HepG2 (cell line): ENCODE measurements around the gene METAP1D. TPM values are rescaled to one million over a fixed set of nuclear protein-coding genes. Genes with fewer than 3 reads are reported as not detected.
A peak's percentile ranks its signal among the peaks of the same experiment; 100 is the strongest.

Source experiments
- ATAC-seq: fragments of 200-7000 bp; cut with Tn5 transposase; 3 replicates; pipeline ENCODE4 v1.9.1; 2020; ENCODE audit warnings: mild to moderate bottlenecking, moderate library complexity
- BruUV-seq: library from RNA; stranded (reverse); fragments of 400-500 nt; replicated peaks from 2 replicates; lab custom pipeline; 2021; lab: Mats Ljungman, UMichigan
- CTCF ChIA-PET: fragments of 300-600 bp; formaldehyde crosslinking; extraction: SDS; loops from one replicate; lab custom pipeline; 2021; ENCODE audit warnings: low total read pairs, inconsistent platforms, low intra/inter-chr PET ratio; lab: Yijun Ruan, JAX
- POLR2A ChIA-PET: fragments of 350-600 bp; sonication (Branson Sonifier 250); formaldehyde crosslinking; loops from one replicate; lab custom pipeline; 2020; ENCODE audit warnings: antibody characterized with exemption, inconsistent platforms; lab: Yijun Ruan, JAX
- DNase-seq: peaks from one replicate; pipeline ENCODE4 v3.0.0-alpha.2; 2015; ENCODE audit warnings: low spot score
- FAIRE-seq: peaks from 3 replicates; lab custom pipeline; 2011; peaks lifted over from hg19 to GRCh38; lab: Jason Lieb, UNC
- H2AFZ ChIP-seq: one replicate; pipeline ENCODE4 v1.6.1; 2011; ENCODE audit warnings: low read length, inconsistent platforms
- H3K27ac ChIP-seq: fragments of 300-600 bp; 3 replicates; pipeline ENCODE4 v1.8.0; 2011; ENCODE audit warnings: mixed run types, mild to moderate bottlenecking, mixed read lengths, low read length, inconsistent platforms; ENCODE audit not compliant: insufficient read depth; ENCODE audit errors: extremely low read length
- H3K27me3 ChIP-seq, 2 experiments: fragments of 200-600 bp in 1 of 2; 2 replicates in 1 of 2; 3 replicates in 1 of 2; pipeline versions ENCODE4 v1.6.0 to v1.8.0; 2011; ENCODE audit warnings: low read length in 2 of 2, mild to moderate bottlenecking in 2 of 2, moderate library complexity in 2 of 2, inconsistent platforms in 1 of 2; ENCODE audit not compliant: insufficient read depth in 2 of 2, control insufficient read depth in 1 of 2
- H3K36me3 ChIP-seq, 2 experiments: fragments of 200-600 bp in 1 of 2; replicated peaks in 1 of 2; 2 replicates in 1 of 2; 3 replicates in 1 of 2; pipeline versions ENCODE4 v1.5.1 to v1.8.0; 2011; ENCODE audit warnings: low read length in 2 of 2, inconsistent platforms in 1 of 2; ENCODE audit not compliant: insufficient read depth in 2 of 2, control insufficient read depth in 1 of 2
- H3K4me1 ChIP-seq: 2 replicates; pipeline ENCODE4 v1.5.1; 2012; ENCODE audit warnings: low read length, inconsistent platforms; ENCODE audit not compliant: insufficient read depth
- H3K4me2 ChIP-seq: 2 replicates; pipeline ENCODE4 v1.6.0; 2011; ENCODE audit warnings: low read depth, low read length, inconsistent platforms
- H3K4me3 ChIP-seq, 3 experiments: fragments of 200-600 bp in 1 of 3; sonication (generic), shearing (Covaris generic) in 1 of 3; replicated peaks in 1 of 3; 2 replicates each; pipeline ENCODE4 v1.5.1; 2011 to 2016; ENCODE audit warnings: low read length in 3 of 3, inconsistent platforms in 2 of 3, low read depth in 2 of 3, mild to moderate bottlenecking in 2 of 3, control low read depth in 1 of 3, mixed read lengths in 1 of 3; ENCODE audit not compliant: insufficient read depth in 1 of 3
- H3K79me2 ChIP-seq: one replicate; pipeline ENCODE4 v1.6.1; 2011; ENCODE audit warnings: low read length, inconsistent platforms; ENCODE audit not compliant: insufficient read depth
- H3K9ac ChIP-seq: 2 replicates; pipeline ENCODE4 v1.6.0; 2011; ENCODE audit warnings: mild to moderate bottlenecking, low read depth, low read length, inconsistent platforms; ENCODE audit not compliant: insufficient read depth
- H3K9me3 ChIP-seq: 2 replicates; pipeline ENCODE4 v1.5.1; 2012; ENCODE audit warnings: mild to moderate bottlenecking, low read length
- H4K20me1 ChIP-seq: 2 replicates; pipeline ENCODE4 v1.6.0; 2011; ENCODE audit warnings: inconsistent platforms, mild to moderate bottlenecking, low read length, moderate library complexity; ENCODE audit not compliant: insufficient read depth
- RAD21 ChIP-seq: fragments of 450-650 bp; formaldehyde crosslinking; IDR thresholded peaks from 2 replicates; pipeline ENCODE4 v1.5.0; 2020; ENCODE audit warnings: mild to moderate bottlenecking
- ZNF121 ChIP-seq: sonication (generic); formaldehyde crosslinking; IDR thresholded peaks from 2 replicates; pipeline ENCODE4 v1.5.0; 2020; ENCODE audit warnings: mild to moderate bottlenecking, missing genetic modification reagents
- WGBS: methylation state at CpG from one replicate; pipeline ENCODE4 v1.1.6; 2017; ENCODE audit warnings: low lambda C conversion rate; 5-methylcytosine and 5-hydroxymethylcytosine counted together
- in situ Hi-C: cut with HindIII; loops from 2 replicates; pipeline ENCODE4 v1.10.0; 2017; ENCODE audit warnings: low pct_unique_long_range_greater_than_20kb; ENCODE audit not compliant: extremely low pct_ligation_motif_present
- intact Hi-C: fragments of 100-400 bp; cut with micrococcal nuclease; formaldehyde crosslinking; loops from one replicate; pipeline ENCODE4 v1.10.0; 2022; ENCODE audit not compliant: unreplicated experiment
- polyA plus RNA-seq, 8 experiments: library from polyadenylated mRNA; depleted of rRNA in 3 of 8; stranded (reverse) in 7 of 8; unstranded in 1 of 8; fragments of >200 nt; fragmentation: Illumina TruSeq in 4 of 8; extraction: Trizol in 4 of 8; gene quantifications; 2 replicates each; pipeline versions ENCODE4 v1.2.1 to v1.2.3, GENCODE V29; 2011 to 2016; ENCODE audit warnings: low read depth in 4 of 8, missing spikeins in 1 of 8, mixed read lengths in 1 of 8; ENCODE audit not compliant: insufficient read depth in 1 of 8
- total RNA-seq, 5 experiments: library from RNA; depleted of rRNA; stranded (reverse); fragments of >200 nt; fragmentation: Illumina TruSeq; extraction: Trizol; gene quantifications; 2 replicates each; pipeline ENCODE4 v1.2.3, GENCODE V29; 2016; ENCODE audit warnings: low read depth in 1 of 5
- TF ChIP-seq, protein P1 (sequence below): sonication (generic); formaldehyde crosslinking; IDR thresholded peaks from 2 replicates; pipeline ENCODE4 v1.8.1; 2023; ENCODE audit warnings: mild to moderate bottlenecking, inconsistent platforms, moderate library complexity, missing genetic modification reagents, borderline replicate concordance
- TF ChIP-seq, protein P2 (sequence below): sonication (generic); formaldehyde crosslinking; IDR thresholded peaks from 2 replicates; pipeline ENCODE4 v1.4.0; 2020; ENCODE audit warnings: missing genetic modification reagents, borderline replicate concordance

Gene METAP1D
- total and polyA plus RNA-seq, 2 of the 13 experiments (the other 11 are each of a cell fraction or from before 2014, with no cell fraction given), result 14.7 to 21.6 TPM

DNA sequence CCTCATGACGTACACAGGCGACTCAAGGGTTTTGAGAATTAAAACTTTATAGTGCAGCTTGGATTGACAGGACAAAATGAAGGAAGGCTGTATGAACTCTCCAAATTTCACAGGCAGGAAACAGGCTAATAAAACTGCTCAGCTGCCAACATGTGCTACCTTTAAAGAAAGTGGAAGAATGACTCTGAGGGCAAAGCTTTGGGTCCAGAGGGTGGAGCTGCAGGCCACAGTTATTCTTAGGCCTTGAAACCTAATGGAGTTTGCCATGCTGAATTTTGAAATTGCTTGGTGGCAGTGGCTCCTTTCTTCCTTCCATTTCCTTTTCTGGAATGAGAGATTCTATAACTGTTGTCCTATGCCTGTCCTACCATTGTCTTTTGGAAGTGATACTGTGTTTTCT lies 42.7 kb upstream of the METAP1D start (continued):
- TF ChIP-seq, protein P1, sequence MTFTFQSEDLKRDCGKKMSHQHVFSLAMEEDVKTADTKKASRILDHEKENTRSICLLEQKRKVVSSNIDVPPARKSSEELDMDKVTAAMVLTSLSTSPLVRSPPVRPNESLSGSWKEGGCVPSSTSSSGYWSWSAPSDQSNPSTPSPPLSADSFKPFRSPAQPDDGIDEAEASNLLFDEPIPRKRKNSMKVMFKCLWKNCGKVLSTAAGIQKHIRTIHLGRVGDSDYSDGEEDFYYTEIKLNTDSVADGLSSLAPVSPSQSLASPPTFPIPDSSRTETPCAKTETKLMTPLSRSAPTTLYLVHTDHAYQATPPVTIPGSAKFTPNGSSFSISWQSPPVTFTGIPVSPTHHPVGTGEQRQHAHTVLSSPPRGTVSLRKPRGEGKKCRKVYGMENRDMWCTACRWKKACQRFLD, result no peak
- peak; percentile 56 for TF ChIP-seq RAD21 (CRISPR knock-in tag)

DNA sequence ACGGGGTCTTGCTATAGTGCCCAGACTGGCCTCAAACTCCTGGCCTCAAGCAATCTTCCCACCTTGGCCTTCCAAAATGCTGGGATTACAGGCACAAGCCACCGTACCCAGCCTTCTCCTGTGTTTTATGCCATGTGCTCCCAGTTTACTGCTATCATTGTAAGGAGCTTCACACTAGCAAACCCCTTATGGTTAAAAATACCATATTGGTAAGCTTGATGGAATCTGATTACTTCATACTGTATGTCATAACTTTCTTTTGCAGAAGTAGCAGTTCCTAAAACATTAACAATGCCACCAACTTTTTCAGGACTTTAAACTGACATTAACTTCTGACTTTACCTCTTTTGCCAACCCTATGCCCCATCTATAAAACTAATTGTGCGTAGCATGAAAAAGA lies 41.3 kb upstream of the METAP1D start:
- FAIRE-seq, result no peak
- in situ Hi-C loops, result loop anchor here (5.0 kb wide), 1 partner anchor 149 kb away; no protein-coding TSS in a partner anchor
- H3K4me1 ChIP-seq, result peaks cover 12% of the 10 kb centered on the region; the same call in 1 of the 2 replicates
- TF ChIP-seq, protein P2, sequence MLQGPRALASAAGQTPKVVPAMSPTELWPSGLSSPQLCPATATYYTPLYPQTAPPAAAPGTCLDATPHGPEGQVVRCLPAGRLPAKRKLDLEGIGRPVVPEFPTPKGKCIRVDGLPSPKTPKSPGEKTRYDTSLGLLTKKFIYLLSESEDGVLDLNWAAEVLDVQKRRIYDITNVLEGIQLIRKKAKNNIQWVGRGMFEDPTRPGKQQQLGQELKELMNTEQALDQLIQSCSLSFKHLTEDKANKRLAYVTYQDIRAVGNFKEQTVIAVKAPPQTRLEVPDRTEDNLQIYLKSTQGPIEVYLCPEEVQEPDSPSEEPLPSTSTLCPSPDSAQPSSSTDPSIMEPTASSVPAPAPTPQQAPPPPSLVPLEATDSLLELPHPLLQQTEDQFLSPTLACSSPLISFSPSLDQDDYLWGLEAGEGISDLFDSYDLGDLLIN (CRISPR knock-in tag), result no peak
- TF ChIP-seq ZNF121 (CRISPR knock-in tag), result peak; percentile 24; the same call in 1 of the 2 replicates
- TF ChIP-seq, all 625 proteins: peak for 1
- Histone ChIP-seq H3K79me2 (no peaks in the 10 kb centered on the region), H3K36me3 (peaks cover 4 to 12% of the 10 kb centered on the region in 2 experiments; a peak in 4 of 5 replicates), H3K27ac (no peak overlapping the region), H3K4me3 (no peak overlapping the region), H3K9ac (no peak overlapping the region), H3K27me3 (no peaks in the 10 kb centered on the region), H2AFZ (no peak overlapping the region), H4K20me1 (no peaks in the 10 kb centered on the region), H3K9me3 (no peaks in the 10 kb centered on the region), H3K4me2 (no peak overlapping the region)
- DNase-seq, result no peak
- intact Hi-C loops, result no loop called here
- ChIA-PET POLR2A (no interaction called here), CTCF (interaction anchor here (2.5 kb wide), 1 partner anchor 145 kb away, joined by 14 read pairs; the partner anchor contains the start of gene DLX2)
- BruUV-seq, result no TSS peak
- no peak for ATAC-seq
- WGBS, result 98% methylated on average over 3 of the region's 3 CpGs
